ENCODE data around the gene BCL2L11.

The BCL2L11 gene

GRCh38 chr2:111121828-111122630, 1.3 kb downstream of the BCL2L11 start:
- TF ChIP-seq CTCF (IDR thresholded peaks at IDR 0.05) = no peak
- Histone ChIP-seq H3K9me3 (no peaks in the 10 kb centered on the region), H3K4me3 (peak overlapping the region; percentile 77 to 83), H3K27ac (peak overlapping the region; percentile 62 to 78), H3K27me3 (no peaks in the 10 kb centered on the region), H3K4me1 (peaks cover 0 to 66% (median 22%) of the 10 kb centered on the region in 4 donors), H3K36me3 (peaks cover 0 to 27% (median 9%) of the 10 kb centered on the region in 3 donors)
- peak; percentile 83 to 94 for DNase-seq
- intact Hi-C loops (cut with DNase I; ENCODE audit: low total_unique reads) = no loop called here

GRCh38 chr2:111122631-111123421, 2.1 kb downstream of the BCL2L11 start:
- TF ChIP-seq CTCF (IDR thresholded peaks at IDR 0.05) = no peak
- intact Hi-C loops (cut with DNase I; ENCODE audit: low total_unique reads) = no loop called here

GRCh38 chr2:111123751-111124150, 3.0 kb downstream of the BCL2L11 start:
- peak overlapping the region; percentile 77 to 83 for H3K4me3 ChIP-seq

More at GRCh38 chr2:111122631-111123421, 2.1 kb downstream of the BCL2L11 start:
- no peaks in the 10 kb centered on the region for H3K27me3 ChIP-seq
- H3K4me3 ChIP-seq = peak overlapping the region; percentile 77 to 83
- no peaks in the 10 kb centered on the region for H3K9me3 ChIP-seq
- H3K27ac ChIP-seq = peak overlapping the region; percentile 73 to 76
- peaks cover 0 to 58% (median 18%) of the 10 kb centered on the region in 4 donors for H3K4me1 ChIP-seq
- H3K36me3 ChIP-seq = peaks cover 0 to 35% (median 9%) of the 10 kb centered on the region in 3 donors
- peak; percentile 75 to 90 for DNase-seq

GRCh38 chr2:111126581-111126980, 5.9 kb downstream of the BCL2L11 start:
- Histone ChIP-seq H3K27ac (no peak overlapping the region), H3K9me3 (no peaks in the 10 kb centered on the region), H3K4me1 (peaks cover 0 to 38% (median 3%) of the 10 kb centered on the region in 4 donors), H3K4me3 (no peak overlapping the region), H3K36me3 (peaks cover 6 to 53% (median 16%) of the 10 kb centered on the region in 3 donors), H3K27me3 (no peaks in the 10 kb centered on the region)
- intact Hi-C loops (cut with DNase I; ENCODE audit: low total_unique reads) = no loop called here
- no peak for DNase-seq
- no peak for TF ChIP-seq CTCF (IDR thresholded peaks at IDR 0.05)

More at GRCh38 chr2:111123751-111124150, 3.0 kb downstream of the BCL2L11 start:
- Histone ChIP-seq H3K36me3 (peaks cover 0 to 44% (median 9%) of the 10 kb centered on the region in 3 donors), H3K4me1 (peaks cover 0 to 53% (median 15%) of the 10 kb centered on the region in 4 donors), H3K27ac (no peak overlapping the region), H3K27me3 (no peaks in the 10 kb centered on the region), H3K9me3 (no peaks in the 10 kb centered on the region)
- no peak for DNase-seq
- intact Hi-C loops (cut with DNase I; ENCODE audit: low total_unique reads) = no loop called here
- no peak for TF ChIP-seq CTCF (IDR thresholded peaks at IDR 0.05)

- no peak for DNase-seq
- no peak overlapping the region for H3K27ac ChIP-seq
- intact Hi-C loops (cut with DNase I; ENCODE audit: low total_unique reads) = no loop called here
- H3K27me3 ChIP-seq = no peaks in the 10 kb centered on the region
- no peak overlapping the region for H3K4me3 ChIP-seq
- no peaks in the 10 kb centered on the region for H3K9me3 ChIP-seq
- peaks cover 6 to 53% (median 16%) of the 10 kb centered on the region in 3 donors for H3K36me3 ChIP-seq
- H3K4me1 ChIP-seq = peaks cover 0 to 33% (median 3%) of the 10 kb centered on the region in 4 donors
- TF ChIP-seq CTCF (IDR thresholded peaks at IDR 0.05) = no peak
Measured at GRCh38 chr2:111127351-111127750, 6.6 kb downstream of the BCL2L11 start.

All from tibial artery (tissue), 4 donors.